ENCODE measurements around the gene TAS1R3. TPM values are rescaled to one million over a fixed set of nuclear protein-coding genes. Genes with fewer than 3 reads are reported as not detected.
"Not testable (repeated sequence)": the region's sequence is repeated elsewhere in the genome, so short reads cannot be mapped to it uniquely, and the experiment has no call there.

The TAS1R3 gene
- total RNA-seq, 2 donors from 2014 or later, result 0.30 to 0.35 TPM

DNA sequence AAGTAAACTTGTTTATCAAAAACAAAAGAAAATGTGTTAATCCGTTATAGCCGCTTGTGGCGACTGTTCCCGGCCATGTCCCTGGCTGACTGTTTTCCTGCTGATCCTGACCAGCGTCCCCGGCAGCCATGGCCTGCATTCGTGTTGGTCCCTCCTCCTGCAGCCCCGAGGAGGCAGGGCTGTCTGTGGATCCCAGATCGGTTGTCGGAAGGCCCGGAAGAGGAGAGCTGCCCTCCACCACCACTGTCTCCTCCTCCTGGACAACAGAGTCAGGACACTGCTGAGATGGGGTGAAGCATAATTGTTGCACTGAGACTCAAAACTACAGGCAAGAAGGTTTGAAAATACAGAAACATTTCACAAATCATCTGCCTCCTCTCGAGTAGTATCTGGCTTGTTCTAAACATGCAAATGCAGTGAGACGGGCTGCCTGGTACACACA lies 30.9 kb downstream of the TAS1R3 start:
- no peak for DNase-seq (ENCODE audit: low spot score)
- peaks cover 0 to 40% of the 10 kb centered on the region in 2 donors for H3K4me1 ChIP-seq

DNA sequence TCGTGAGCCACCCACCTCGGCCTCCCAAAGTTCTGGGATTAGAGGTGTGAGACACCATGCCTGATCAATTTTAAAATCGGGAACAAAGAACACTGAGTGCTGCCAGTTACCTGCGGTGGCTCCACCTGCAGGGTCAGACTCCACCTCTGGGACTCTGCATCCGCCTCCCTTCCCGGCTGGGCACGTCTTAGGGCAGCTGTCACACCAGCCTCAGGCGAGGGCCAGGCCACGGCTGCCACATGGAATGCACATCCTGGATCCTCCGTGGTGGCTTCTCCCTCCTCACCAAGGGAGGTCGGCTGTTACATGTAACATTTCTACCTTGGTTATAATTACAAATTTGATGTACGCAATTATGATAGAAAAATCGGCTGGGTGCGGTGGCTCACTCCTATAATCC lies 33.2 kb downstream of the TAS1R3 start:
- H3K27me3 ChIP-seq, result no peaks in the 10 kb centered on the region
- no peaks in the 10 kb centered on the region for H3K36me3 ChIP-seq
- DNase-seq (ENCODE audit: low spot score), result no peak

More for the DNA sequence above, 30.9 kb downstream of the TAS1R3 start:
- TF ChIP-seq, protein P1, sequence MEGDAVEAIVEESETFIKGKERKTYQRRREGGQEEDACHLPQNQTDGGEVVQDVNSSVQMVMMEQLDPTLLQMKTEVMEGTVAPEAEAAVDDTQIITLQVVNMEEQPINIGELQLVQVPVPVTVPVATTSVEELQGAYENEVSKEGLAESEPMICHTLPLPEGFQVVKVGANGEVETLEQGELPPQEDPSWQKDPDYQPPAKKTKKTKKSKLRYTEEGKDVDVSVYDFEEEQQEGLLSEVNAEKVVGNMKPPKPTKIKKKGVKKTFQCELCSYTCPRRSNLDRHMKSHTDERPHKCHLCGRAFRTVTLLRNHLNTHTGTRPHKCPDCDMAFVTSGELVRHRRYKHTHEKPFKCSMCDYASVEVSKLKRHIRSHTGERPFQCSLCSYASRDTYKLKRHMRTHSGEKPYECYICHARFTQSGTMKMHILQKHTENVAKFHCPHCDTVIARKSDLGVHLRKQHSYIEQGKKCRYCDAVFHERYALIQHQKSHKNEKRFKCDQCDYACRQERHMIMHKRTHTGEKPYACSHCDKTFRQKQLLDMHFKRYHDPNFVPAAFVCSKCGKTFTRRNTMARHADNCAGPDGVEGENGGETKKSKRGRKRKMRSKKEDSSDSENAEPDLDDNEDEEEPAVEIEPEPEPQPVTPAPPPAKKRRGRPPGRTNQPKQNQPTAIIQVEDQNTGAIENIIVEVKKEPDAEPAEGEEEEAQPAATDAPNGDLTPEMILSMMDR (IDR thresholded peaks at IDR 0.05), result no peak
- Histone ChIP-seq H3K36me3 (no peaks in the 10 kb centered on the region), H3K9me3 (no peaks in the 10 kb centered on the region), H3K27me3 (no peaks in the 10 kb centered on the region), H3K27ac (peak overlapping the region; percentile 32 to 88), H3K4me3 (no peak overlapping the region)

DNA sequence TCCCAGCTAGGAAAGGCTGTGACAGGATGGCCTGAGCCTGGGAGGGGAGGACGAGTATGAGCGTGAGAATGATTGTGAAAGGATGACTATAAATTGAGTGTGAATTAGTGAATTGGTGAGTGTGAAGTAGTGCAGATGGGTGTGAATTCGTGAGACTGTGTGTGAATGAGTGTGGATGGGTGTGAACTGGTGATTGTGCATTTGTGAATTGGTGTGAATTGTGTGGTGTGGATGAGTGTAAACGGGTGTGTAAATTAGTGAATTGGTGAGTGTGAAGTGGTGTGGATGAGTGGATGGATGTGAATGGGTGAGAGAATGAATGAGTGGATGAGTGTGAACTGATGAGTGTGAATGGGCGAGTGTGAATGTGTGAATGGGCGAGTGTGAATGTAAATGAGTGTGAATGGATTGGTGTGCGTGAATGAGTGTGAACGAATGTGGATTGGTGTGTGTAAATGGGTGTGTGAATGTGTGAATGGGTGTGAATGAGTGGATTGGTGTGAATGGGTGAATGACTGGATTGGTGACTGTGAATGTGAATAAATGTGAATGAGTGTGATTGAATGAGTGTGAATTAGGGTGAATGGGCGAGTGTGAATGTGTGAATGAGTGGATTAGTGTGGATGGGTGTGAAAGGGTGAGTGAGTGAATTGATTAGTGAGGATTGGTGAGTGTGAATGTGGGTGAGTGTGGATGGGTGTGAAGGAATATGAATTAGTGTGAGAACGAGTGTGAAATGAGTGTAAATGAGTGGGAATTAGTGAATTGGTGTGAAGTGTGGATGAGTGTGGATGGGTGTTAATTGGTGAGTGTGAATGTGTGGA lies 35.0 kb downstream of the TAS1R3 start:
- Histone ChIP-seq H3K36me3 (no peaks in the 10 kb centered on the region), H3K4me1 (peaks cover 0 to 12% of the 10 kb centered on the region in 2 donors), H3K4me3 (no peak overlapping the region), H3K9me3 (no peaks in the 10 kb centered on the region), H3K27me3 (no peaks in the 10 kb centered on the region), H3K27ac (no peak overlapping the region)
- TF ChIP-seq, protein P1 (IDR thresholded peaks at IDR 0.05), result no peak
- DNase-seq (ENCODE audit: low spot score), result no peak

More for the DNA sequence above, 33.2 kb downstream of the TAS1R3 start:
- TF ChIP-seq, protein P1 (IDR thresholded peaks at IDR 0.05), result no peak
- no peaks in the 10 kb centered on the region for H3K9me3 ChIP-seq
- H3K4me1 ChIP-seq, result peaks cover 0 to 28% of the 10 kb centered on the region in 2 donors
- no peak overlapping the region for H3K27ac ChIP-seq
- no peak overlapping the region for H3K4me3 ChIP-seq

DNA sequence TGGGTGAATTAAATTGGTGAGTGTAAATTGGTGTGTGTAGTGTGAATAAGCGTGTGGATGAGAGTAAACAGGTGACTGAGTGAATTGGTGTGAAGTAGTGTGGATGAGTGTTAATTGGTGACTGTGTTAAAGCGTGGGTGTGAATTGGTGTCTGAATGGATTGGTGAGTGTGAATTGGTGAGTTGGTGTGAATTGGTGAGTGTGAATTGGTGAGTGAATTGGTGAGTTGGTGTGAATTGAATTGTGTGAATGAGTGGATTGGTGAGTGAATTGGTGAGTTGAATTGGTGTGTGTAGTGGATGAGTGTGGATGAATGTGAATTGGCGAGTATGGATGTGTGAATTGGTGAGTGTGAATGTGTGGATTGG lies 35.6 kb downstream of the TAS1R3 start:
- no peak for DNase-seq (ENCODE audit: low spot score)
- Histone ChIP-seq H3K27me3 (no peaks in the 10 kb centered on the region), H3K36me3 (no peaks in the 10 kb centered on the region), H3K4me1 (peaks cover 0 to 8% of the 10 kb centered on the region in 2 donors), H3K27ac (no peak overlapping the region), H3K4me3 (no peak overlapping the region), H3K9me3 (no peaks in the 10 kb centered on the region)
- TF ChIP-seq, protein P1 (IDR thresholded peaks at IDR 0.05), result no peak

DNA sequence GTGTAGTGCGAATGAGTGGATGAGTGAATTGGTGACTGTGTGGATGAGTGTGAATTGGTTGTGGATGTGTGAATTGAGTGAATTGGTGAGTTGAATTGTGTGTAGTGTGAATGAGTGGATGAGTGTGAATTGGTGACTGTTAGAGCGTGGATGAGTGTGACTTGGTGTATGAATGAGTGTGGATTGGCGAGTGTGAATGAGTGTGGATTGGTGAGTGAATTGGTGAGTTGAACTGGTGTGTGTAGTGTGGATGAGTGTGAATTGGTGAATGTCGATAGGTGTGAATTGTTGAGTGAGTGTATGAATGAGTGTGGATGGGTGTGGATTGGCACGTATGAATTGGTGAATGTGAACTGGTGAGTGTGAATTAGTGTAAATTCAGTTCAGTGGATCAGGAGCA lies 36.2 kb downstream of the TAS1R3 start:
- Histone ChIP-seq H3K27me3 (no peaks in the 10 kb centered on the region), H3K9me3 (no peaks in the 10 kb centered on the region), H3K4me3 (no peak overlapping the region), H3K4me1 (peaks cover 0 to 9% of the 10 kb centered on the region in 2 donors), H3K27ac (no peak overlapping the region), H3K36me3 (no peaks in the 10 kb centered on the region)
- no peak for DNase-seq (ENCODE audit: low spot score)
- TF ChIP-seq, protein P1 (IDR thresholded peaks at IDR 0.05), result no peak

DNA sequence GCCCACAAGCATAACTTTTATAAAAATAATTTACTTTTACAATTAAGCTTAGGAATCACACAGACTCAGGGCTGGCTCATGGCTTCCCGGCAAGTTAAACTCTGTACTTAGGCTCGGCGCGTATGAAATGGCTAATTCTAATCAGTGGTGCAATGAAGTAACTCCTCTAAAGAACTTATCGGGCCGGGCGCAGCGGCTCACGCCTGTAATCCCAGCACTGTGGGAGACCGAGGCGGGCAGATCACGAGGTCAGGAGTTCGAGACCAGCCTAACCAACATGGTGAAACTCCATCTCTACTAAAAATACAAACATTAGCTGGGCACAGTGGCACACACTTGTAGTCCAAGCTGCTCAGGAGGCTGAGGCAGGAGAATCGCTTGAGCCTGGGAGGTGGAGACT lies 39.0 kb downstream of the TAS1R3 start:
- H3K4me1 ChIP-seq, result peaks cover 0 to 31% of the 10 kb centered on the region in 2 donors
- not testable (repeated sequence) for DNase-seq (ENCODE audit: low spot score); H3K4me3 ChIP-seq; H3K27me3 ChIP-seq; H3K9me3 ChIP-seq; H3K27ac ChIP-seq; H3K36me3 ChIP-seq

All from right atrium auricular region (tissue), 2 donors.